GM19452 (cell line): ENCODE measurements around the gene CSTF2T.
"Not testable (repeated sequence)": the region's sequence is repeated elsewhere in the genome, so short reads cannot be mapped to it uniquely, and the experiment has no call there.

ENCODE experiments used
- ATAC-seq: cut with Tn5 transposase; IDR thresholded peaks from one replicate; pipeline ENCODE4 v1.9.1; 2021; ENCODE audit not compliant: unreplicated experiment

The CSTF2T gene

GRCh38 chr10:51699145-51699474, 285 bp downstream of the CSTF2T start:
- ATAC-seq: peak; percentile 32

DNA sequence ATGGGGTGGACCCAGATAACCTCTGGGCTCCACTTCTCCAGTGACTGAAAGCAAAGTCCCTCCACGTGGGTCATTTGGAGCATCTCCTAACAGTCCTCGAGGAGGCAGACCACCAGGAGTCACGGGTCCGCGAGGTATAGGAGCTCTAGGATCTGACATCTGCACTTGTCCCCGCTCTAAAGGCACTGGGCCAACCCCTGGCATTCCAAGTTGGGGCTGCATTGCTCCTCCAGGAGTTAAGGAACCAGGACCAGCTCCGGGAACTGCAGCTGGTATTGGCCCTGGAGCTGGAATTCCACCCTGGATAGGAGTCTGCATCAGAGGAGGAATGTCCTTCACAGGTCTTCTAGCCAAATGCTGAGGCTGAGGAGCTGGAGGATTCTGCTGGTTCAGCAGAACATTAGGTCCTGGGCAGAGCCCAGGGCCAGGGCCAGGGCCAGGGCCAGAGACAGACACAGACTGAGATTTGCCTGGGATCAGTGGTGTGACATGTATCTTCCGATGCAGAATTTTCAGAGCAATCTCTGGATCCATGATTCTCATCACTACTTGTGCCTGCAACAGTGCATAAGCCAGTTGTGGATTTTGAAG, 827 bp downstream of the CSTF2T start:
- ATAC-seq: no peak

GRCh38 chr10:51696251-51696650, 3.1 kb downstream of the CSTF2T start:
- no peak for ATAC-seq

- ATAC-seq: no peak
Observed at GRCh38 chr10:51694086-51694768, 5.2 kb downstream of the CSTF2T start.

DNA sequence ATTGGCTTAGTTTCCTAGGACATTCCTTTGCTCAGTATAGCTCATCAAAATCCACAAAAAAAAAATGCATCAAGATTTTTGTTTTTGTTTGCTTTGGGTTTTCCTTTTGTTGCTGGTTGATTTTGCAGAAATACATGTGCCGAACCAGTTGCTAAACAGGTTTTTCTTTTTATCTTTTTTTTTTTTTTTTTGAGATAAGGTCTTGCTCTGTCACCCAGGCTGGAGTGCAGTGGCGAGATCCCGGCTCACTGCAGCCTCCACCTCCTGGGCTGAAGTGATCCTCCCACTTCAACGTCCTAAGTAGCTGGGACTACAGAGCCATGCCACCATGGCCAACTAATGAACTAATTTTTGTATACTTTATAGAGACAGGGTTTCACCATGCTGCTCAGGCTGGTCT, 8.3 kb downstream of the CSTF2T start:
- ATAC-seq: no peak

DNA sequence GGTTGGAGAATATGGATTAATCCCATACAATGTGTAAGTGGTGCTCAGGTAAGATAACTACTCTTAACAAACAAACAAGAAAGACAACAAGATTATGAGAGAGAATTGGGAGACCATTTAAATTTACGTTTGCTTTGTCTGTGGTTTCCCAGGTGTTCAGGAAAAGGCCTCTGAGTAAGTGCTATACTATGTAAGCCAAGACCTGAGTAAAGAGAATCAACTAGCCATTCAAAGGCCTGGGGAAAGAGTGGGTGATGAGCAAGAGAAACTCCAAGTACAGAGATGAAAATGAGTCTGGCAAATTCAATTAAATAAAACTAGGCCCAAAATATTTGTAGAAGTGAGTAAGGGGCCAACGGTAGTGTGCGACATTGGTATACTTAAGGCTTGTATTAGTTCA, 9.9 kb downstream of the CSTF2T start:
- ATAC-seq: no peak

- not testable (repeated sequence) for ATAC-seq
Observed at GRCh38 chr10:51688826-51689225, 10.6 kb downstream of the CSTF2T start.

DNA sequence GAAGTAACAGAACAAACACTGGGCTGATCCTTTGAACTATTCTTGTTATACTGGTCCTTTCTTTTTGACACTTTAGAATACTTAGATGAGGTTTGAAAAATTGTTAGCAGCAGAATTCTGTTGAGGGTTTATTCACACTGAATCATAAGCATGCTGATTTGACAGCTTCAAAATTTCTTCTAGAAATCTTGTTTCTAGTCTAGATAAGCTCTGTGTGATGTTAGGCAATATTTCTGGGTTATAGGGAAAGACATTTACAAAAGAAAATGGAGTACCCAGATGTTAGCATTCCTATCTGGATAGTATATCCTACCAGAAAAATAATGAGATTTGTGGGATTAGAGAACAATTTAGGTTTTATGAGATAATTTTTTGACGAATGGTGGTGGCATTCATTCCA, 12.1 kb downstream of the CSTF2T start:
- ATAC-seq: no peak

GRCh38 chr10:51685768-51686167, 13.6 kb downstream of the CSTF2T start:
- no peak for ATAC-seq

- ATAC-seq: no peak
Observed at GRCh38 chr10:51683031-51683691, 16.2 kb downstream of the CSTF2T start.

- ATAC-seq: no peak
Observed at GRCh38 chr10:51679841-51680240, 19.6 kb downstream of the CSTF2T start.

DNA sequence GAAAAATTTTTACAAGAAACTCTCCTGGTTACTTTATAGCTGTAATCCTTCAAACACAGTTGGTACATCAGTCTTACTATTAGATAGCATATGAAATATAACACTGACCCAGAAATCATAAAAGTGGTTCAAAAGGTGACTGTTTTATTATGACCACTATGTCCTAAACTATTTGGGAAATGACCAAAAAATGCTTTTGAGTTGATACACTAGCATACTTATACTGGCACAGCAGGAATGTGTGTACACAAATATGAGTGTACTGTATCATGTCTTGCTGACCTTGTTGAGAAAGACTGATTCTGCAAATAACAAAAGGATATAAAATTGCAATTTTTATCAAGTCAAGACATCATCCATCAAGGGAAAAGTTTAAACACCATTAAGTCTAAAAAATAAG, 24.3 kb downstream of the CSTF2T start:
- no peak for ATAC-seq

GRCh38 chr10:51672039-51672535, 27.3 kb downstream of the CSTF2T start:
- no peak for ATAC-seq

DNA sequence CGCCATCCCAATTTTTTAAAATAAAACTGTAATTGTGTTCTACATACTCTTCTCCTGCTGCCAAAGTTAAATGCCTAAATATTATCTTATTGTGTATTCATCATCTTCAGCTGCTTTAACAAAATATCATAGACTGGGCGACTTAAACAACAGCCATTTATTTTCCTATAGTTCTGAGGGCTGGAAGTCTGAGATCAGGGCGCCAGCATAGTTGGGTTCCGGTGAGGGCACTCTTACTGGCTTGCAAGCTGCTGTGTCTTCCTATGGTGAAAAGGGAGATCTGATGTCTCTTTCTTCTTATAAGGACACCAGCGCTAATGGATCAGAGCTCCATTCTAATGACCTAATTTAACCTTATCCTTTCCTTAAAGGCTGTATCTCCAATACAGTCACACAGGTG, 30.4 kb downstream of the CSTF2T start:
- ATAC-seq: no peak

- no peak for ATAC-seq
Observed at GRCh38 chr10:51668336-51668689, 31.1 kb downstream of the CSTF2T start.

DNA sequence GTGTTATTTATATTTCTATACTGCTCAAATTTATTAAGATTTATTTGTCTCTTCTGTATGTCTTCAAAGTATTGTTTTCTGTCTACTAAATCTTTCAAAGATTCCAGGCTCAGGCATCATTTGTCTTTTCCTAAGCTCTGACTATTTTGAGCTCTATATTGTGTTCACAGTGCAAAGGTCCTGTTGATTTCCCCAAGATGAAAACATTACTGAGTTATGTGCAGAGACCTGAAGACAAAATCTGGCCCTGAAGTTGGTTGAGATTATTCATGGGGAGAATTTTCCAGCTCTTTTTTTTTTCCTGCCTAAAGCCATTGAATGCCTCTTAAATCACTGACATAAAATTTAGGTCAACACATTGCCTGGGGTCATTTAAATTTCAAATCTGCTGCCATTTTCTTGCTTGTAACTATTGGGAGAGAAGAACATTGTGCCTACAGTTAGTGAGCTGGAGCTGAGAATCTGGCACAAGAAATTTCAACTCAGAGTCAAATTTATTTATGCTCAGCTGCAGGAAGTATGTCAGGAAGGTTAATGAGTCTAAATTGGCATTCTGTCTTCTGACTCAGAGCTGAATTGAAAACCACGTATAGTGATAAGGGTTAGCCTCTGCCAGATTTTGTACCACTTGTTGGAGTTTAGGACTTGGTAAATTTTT, 31.6 kb downstream of the CSTF2T start:
- ATAC-seq: no peak

DNA sequence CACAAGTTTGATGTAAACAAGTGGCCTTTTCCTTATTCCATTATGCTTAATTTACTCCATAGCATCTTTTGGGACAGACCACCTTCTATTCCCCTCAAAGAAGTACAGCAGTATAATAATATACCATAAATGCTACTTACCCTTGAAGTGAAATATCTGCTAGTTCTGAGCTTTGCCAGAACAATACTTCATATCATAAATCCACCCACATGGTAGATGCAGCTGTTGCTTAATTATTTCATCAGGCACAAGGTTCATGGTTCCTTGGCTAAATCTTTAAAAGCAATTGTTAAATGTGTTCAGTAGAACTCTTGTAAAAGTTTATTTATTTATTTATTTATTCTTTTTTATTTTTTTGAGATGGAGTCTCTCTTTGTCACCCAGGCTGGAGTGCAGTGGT, 32.9 kb downstream of the CSTF2T start:
- ATAC-seq: no peak

DNA sequence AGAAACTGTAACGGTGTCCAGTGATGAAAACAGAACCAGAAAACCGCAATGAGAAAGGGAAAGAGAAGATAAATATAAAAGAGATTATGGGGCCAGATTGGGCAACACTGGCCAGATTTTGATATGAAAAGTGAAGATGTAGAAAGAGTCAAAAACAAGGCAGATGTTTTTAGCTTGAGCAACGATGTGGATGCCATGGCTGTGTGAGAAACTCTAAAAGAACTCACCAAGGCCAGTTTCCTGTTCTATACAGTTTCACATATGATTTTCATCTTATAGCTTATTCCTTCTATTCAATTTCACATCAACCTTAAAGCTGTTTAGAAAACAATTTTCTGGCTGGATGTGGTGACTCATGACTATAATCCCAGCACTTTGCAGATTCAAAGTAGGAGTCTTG, 36.3 kb downstream of the CSTF2T start:
- no peak for ATAC-seq

GRCh38 chr10:51659344-51659743, 40.1 kb downstream of the CSTF2T start:
- no peak for ATAC-seq

GRCh38 chr10:51658000-51658399, 41.4 kb downstream of the CSTF2T start:
- ATAC-seq: no peak

DNA sequence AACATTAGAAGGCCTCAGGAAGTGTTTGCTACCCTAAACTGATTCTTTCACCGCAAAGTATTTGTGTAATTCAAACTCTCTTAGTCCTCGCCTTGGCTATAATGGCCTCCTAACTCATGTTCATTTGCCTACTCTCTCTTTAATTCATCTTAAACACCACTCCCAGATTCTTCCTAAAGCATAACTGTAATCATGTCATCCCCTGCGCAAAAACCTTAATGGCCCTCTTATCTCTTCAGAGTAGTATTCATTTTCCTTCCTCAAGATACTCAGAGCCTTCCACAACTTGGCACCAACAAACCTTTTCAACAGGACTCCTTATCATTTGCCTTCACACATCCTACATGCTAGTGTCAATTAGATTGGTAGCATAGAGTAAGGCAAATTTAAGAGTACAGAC, 42.9 kb downstream of the CSTF2T start:
- no peak for ATAC-seq

DNA sequence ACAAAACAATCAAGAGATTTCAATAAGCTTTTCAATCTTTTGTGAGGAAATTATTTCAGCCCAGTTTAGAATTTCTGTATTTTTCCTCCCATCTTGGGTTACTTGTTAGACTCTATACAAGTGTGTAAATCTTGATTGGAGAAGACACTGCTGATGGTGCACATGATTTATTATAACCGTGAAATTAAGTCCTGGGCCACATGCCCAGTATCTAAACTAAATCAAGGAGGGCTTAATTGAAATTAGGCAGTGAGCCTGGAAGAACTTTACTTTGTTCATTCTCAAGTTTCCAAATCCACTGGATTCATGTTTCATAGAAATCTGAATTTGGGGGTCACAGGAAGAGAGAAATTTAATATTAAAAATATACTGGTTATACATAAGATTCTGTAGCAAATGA, 44.5 kb downstream of the CSTF2T start:
- ATAC-seq: no peak
